Fibroblast of lung (primary cell): Measurements from ENCODE around the gene GOT1. TPM values are rescaled to one million over a fixed set of nuclear protein-coding genes. Genes with fewer than 3 reads are reported as not detected.

Experiments
- DNase-seq, 2 donors: peaks; one replicate each; pipeline versions ENCODE4 v3.0.0 to v3.0.0-alpha.2; 2010; ENCODE audit warnings: low read depth in 2 of 2
- H2AFZ ChIP-seq: 2 replicates; pipeline ENCODE4 v1.5.1; 2012; ENCODE audit warnings: low read length, control low read depth, inconsistent platforms
- H3K27ac ChIP-seq: 2 replicates; pipeline ENCODE4 v1.5.1; 2011; ENCODE audit warnings: low read length, control low read depth; ENCODE audit not compliant: insufficient read depth
- H3K27me3 ChIP-seq: 2 replicates; pipeline ENCODE4 v1.5.1; 2011; ENCODE audit warnings: mild to moderate bottlenecking, low read length; ENCODE audit not compliant: control insufficient read depth, insufficient read depth
- H3K36me3 ChIP-seq: 2 replicates; pipeline ENCODE4 v1.5.1; 2011; ENCODE audit warnings: low read length; ENCODE audit not compliant: control insufficient read depth, insufficient read depth
- H3K4me1 ChIP-seq: 2 replicates; pipeline ENCODE4 v1.5.1; 2011; ENCODE audit warnings: low read length; ENCODE audit not compliant: control insufficient read depth, insufficient read depth; ENCODE audit errors: extremely low read depth
- H3K4me2 ChIP-seq: 2 replicates; pipeline ENCODE4 v1.5.1; 2011; ENCODE audit warnings: low read length, control low read depth; ENCODE audit not compliant: insufficient read depth; ENCODE audit errors: extremely low read depth
- H3K4me3 ChIP-seq, 4 experiments: fragments of 200-600 bp in 1 of 4; sonication (generic) in 1 of 4; replicated peaks in 1 of 4; 2 replicates each; pipeline ENCODE4 v1.5.1; 2011 to 2016; ENCODE audit warnings: low read length in 4 of 4, low read depth in 3 of 4, mild to moderate bottlenecking in 3 of 4, control low read depth in 2 of 4, inconsistent platforms in 1 of 4, mixed read lengths in 1 of 4; ENCODE audit not compliant: insufficient read depth in 1 of 4; ENCODE audit errors: control extremely low read depth in 1 of 4
- H3K79me2 ChIP-seq: 2 replicates; pipeline ENCODE4 v1.5.1; 2012; ENCODE audit warnings: mild to moderate bottlenecking, low read length, inconsistent platforms; ENCODE audit not compliant: control insufficient read depth, insufficient read depth
- H3K9ac ChIP-seq: 2 replicates; pipeline ENCODE4 v1.5.1; 2011; ENCODE audit warnings: mild to moderate bottlenecking, low read length, control low read depth; ENCODE audit not compliant: insufficient read depth
- H3K9me3 ChIP-seq: 2 replicates; pipeline ENCODE4 v1.5.1; 2012; ENCODE audit warnings: low read depth, low read length; ENCODE audit not compliant: control insufficient read depth, insufficient read depth
- H4K20me1 ChIP-seq: 2 replicates; pipeline ENCODE4 v1.5.1; 2011; ENCODE audit warnings: low read length; ENCODE audit not compliant: control insufficient read depth, insufficient read depth; ENCODE audit errors: extremely low read depth
- CTCF ChIP-seq, 2 donors: IDR thresholded peaks in 1 of 2; conservative IDR thresholded peaks in 1 of 2; 1 replicate in 1 of 2; 2 replicates in 1 of 2; pipeline ENCODE4 v1.5.1; 2011 to 2012; ENCODE audit warnings: low read length in 2 of 2, control low read depth in 1 of 2, inconsistent platforms in 1 of 2, low read depth in 1 of 2, mild to moderate bottlenecking in 1 of 2
- EZH2 ChIP-seq: IDR thresholded peaks from 2 replicates; pipeline ENCODE4 v1.5.1; 2012; ENCODE audit warnings: low read length, control low read depth, mild to moderate bottlenecking; ENCODE audit errors: missing control alignments
- polyA plus RNA-seq, 2 donors: library from polyadenylated mRNA; depleted of rRNA in 1 of 2; stranded (reverse) in 1 of 2; unstranded in 1 of 2; fragments of >200 nt; gene quantifications; 2 replicates each; pipeline ENCODE4 v1.2.1, GENCODE V29; 2011 to 2012; ENCODE audit warnings: missing spikeins in 1 of 2
- total RNA-seq: library from RNA; depleted of rRNA; stranded (reverse); fragments of >200 nt; gene quantifications from 2 replicates; pipeline ENCODE4 v1.2.1, GENCODE V29; 2014

Gene GOT1
- total and polyA plus RNA-seq, 2 donors (not counting 1 experiment from before 2014, with no cell fraction given) = 20.8 to 52.2 TPM

GRCh38 chr10:99466632-99467223 lies 36.3 kb upstream of the GOT1 start:
- TF ChIP-seq EZH2 = no peak
- TF ChIP-seq CTCF (conservative IDR thresholded peaks at IDR 0.05 in 1 of 2, IDR thresholded peaks at IDR 0.05 in 1 of 2; ENCODE audit: low read depth in 1 of 2, low read length in 2 of 2) = no peak
- Histone ChIP-seq H3K27ac (no peak overlapping the region), H3K9ac (no peak overlapping the region), H2AFZ (no peak overlapping the region), H3K36me3 (no peaks in the 10 kb centered on the region), H4K20me1 (no peaks in the 10 kb centered on the region), H3K79me2 (no peaks in the 10 kb centered on the region), H3K9me3 (no peaks in the 10 kb centered on the region), H3K4me1 (no peaks in the 10 kb centered on the region), H3K4me3 (no peak overlapping the region), H3K4me2 (no peak overlapping the region), H3K27me3 (peaks cover 7% of the 10 kb centered on the region)
- peak in 1 of 2 donors; percentile 11 for DNase-seq

DNA sequence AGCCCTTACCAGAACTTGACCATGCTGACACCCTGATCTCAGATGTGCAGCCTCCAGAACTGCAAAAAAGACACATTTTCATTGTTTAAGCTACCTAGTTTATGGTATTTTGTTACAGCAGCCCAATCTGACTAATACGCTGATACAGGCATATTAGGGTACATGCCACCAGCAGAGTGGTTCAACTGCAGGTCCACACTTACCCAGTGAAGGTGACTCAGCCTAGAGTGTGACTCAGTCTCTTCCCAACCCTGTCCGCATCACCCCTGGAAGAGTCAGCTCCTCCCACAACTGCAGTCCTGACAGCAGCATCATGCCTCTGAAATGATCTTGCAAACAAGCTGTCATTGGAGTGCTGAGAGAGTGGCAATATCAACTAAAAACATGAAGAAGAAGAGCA lies 30.8 kb upstream of the GOT1 start:
- peak; percentile 21 to 58 for DNase-seq
- Histone ChIP-seq H3K27me3 (no peaks in the 10 kb centered on the region), H3K79me2 (no peaks in the 10 kb centered on the region), H4K20me1 (no peaks in the 10 kb centered on the region), H3K27ac (no peak overlapping the region), H2AFZ (no peak overlapping the region), H3K4me1 (peaks cover 2% of the 10 kb centered on the region), H3K36me3 (no peaks in the 10 kb centered on the region), H3K9ac (no peak overlapping the region), H3K4me3 (no peak overlapping the region), H3K4me2 (no peak overlapping the region), H3K9me3 (no peaks in the 10 kb centered on the region)
- TF ChIP-seq CTCF (conservative IDR thresholded peaks at IDR 0.05 in 1 of 2, IDR thresholded peaks at IDR 0.05 in 1 of 2; ENCODE audit: low read depth in 1 of 2, low read length in 2 of 2) = no peak
- no peak for TF ChIP-seq EZH2

DNA sequence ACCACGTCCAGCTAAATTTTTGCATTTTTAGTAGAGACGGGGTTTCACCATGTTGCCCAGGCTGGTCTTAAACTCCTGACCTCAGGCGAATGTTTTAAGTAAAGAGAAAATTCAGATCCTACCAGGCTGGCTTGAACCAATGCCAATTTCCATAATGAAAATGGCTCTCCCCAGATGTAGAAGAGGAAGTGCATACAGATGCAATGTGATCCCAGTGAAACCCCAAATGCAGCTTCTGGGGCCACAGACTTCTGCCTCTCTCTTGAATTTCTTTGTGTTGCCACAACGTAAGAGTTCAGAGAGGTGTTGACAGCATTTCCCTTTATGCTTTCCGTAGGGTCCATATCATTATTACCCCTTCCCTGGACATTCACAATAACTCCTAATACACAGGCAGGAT lies 29.6 kb upstream of the GOT1 start:
- H3K27ac ChIP-seq = no peak overlapping the region
- no peaks in the 10 kb centered on the region for H3K36me3 ChIP-seq
- no peak for DNase-seq
- no peaks in the 10 kb centered on the region for H3K79me2 ChIP-seq
- H3K4me1 ChIP-seq = peaks cover 2% of the 10 kb centered on the region
- no peak overlapping the region for H2AFZ ChIP-seq
- H3K4me2 ChIP-seq = no peak overlapping the region
- no peaks in the 10 kb centered on the region for H3K9me3 ChIP-seq
- no peaks in the 10 kb centered on the region for H3K27me3 ChIP-seq
- no peak for TF ChIP-seq CTCF (conservative IDR thresholded peaks at IDR 0.05 in 1 of 2, IDR thresholded peaks at IDR 0.05 in 1 of 2; ENCODE audit: low read depth in 1 of 2, low read length in 2 of 2)
- no peaks in the 10 kb centered on the region for H4K20me1 ChIP-seq
- H3K4me3 ChIP-seq = no peak overlapping the region
- no peak overlapping the region for H3K9ac ChIP-seq
